Common myeloid progenitor, CD34-positive (primary cell): Measurements from ENCODE around the gene PRKCQ.
"Not testable (repeated sequence)": the region's sequence is repeated elsewhere in the genome, so short reads cannot be mapped to it uniquely, and the experiment has no call there.

Experiments
- CTCF ChIA-PET: fragments of 350-600 bp; sonication (Branson Sonifier 250); formaldehyde crosslinking; loops from one replicate; lab custom pipeline; 2021; ENCODE audit warnings: antibody characterized with exemption; lab: Charles Lee
- POLR2A ChIA-PET: fragments of 350-600 bp; sonication (Branson Sonifier 250); formaldehyde crosslinking; loops from one replicate; lab custom pipeline; 2021; ENCODE audit warnings: antibody characterized with exemption; lab: Charles Lee
- DNase-seq, 3 donors: peaks; one replicate each; pipeline versions ENCODE4 v3.0.0 to v3.0.0-alpha.2; 2013
- H3K27ac ChIP-seq, 2 experiments: 1 replicate in 1 of 2; 2 replicates in 1 of 2; pipeline ENCODE4 v1.7.0; 2013; ENCODE audit warnings: inconsistent platforms in 2 of 2, low read length in 2 of 2, mild to moderate bottlenecking in 2 of 2, low read depth in 1 of 2, moderate library complexity in 1 of 2; ENCODE audit not compliant: severe bottlenecking in 2 of 2, insufficient read depth in 1 of 2, poor library complexity in 1 of 2
- H3K27me3 ChIP-seq, 5 experiments: replicated peaks in 2 of 5; 1 replicate in 3 of 5; 2 replicates in 2 of 5; pipeline versions ENCODE4 v1.6.1 to v1.7.0; 2013; ENCODE audit warnings: low read length in 4 of 5, mild to moderate bottlenecking in 2 of 5, moderate library complexity in 2 of 5, inconsistent platforms in 1 of 5; ENCODE audit not compliant: insufficient read depth in 5 of 5, control insufficient read depth in 4 of 5
- H3K36me3 ChIP-seq, 4 experiments: 1 replicate in 2 of 4; 2 replicates in 2 of 4; pipeline versions ENCODE4 v1.6.1 to v1.7.0; 2013; ENCODE audit warnings: low read length in 3 of 4, control low read depth in 1 of 4, mild to moderate bottlenecking in 1 of 4; ENCODE audit not compliant: control insufficient read depth in 4 of 4, insufficient read depth in 4 of 4
- H3K4me1 ChIP-seq, 4 experiments: 1 replicate in 3 of 4; 2 replicates in 1 of 4; pipeline versions ENCODE4 v1.6.1 to v1.7.1; 2013; ENCODE audit warnings: low read length in 3 of 4, mild to moderate bottlenecking in 3 of 4, control low read depth in 1 of 4, inconsistent platforms in 1 of 4, moderate library complexity in 1 of 4; ENCODE audit not compliant: control insufficient read depth in 4 of 4, insufficient read depth in 4 of 4; ENCODE audit errors: control extremely low read depth in 1 of 4
- H3K4me3 ChIP-seq, 7 experiments: 1 replicate in 4 of 7; 2 replicates in 3 of 7; pipeline versions ENCODE4 v1.5.1 to v1.7.0; 2013; ENCODE audit warnings: mild to moderate bottlenecking in 7 of 7, low read length in 6 of 7, moderate library complexity in 6 of 7, inconsistent platforms in 2 of 7, low read depth in 2 of 7, control low read depth in 1 of 7; ENCODE audit not compliant: insufficient read depth in 4 of 7, control insufficient read depth in 1 of 7; ENCODE audit errors: extremely low read depth in 1 of 7
- H3K9me3 ChIP-seq, 5 experiments: 1 replicate in 4 of 5; 2 replicates in 1 of 5; pipeline versions ENCODE4 v1.6.1 to v1.7.1; 2013; ENCODE audit warnings: low read length in 4 of 5, mild to moderate bottlenecking in 2 of 5, inconsistent platforms in 1 of 5, low read depth in 1 of 5, moderate library complexity in 1 of 5; ENCODE audit not compliant: control insufficient read depth in 4 of 5, insufficient read depth in 2 of 5; ENCODE audit errors: control extremely low read depth in 1 of 5
- WGBS: methylation state at CpG from one replicate; pipeline ENCODE4 v1.1.5; 2013; ENCODE audit not compliant: insufficient coverage; 5-methylcytosine and 5-hydroxymethylcytosine counted together

The PRKCQ gene

GRCh38 chr10:6589287-6590094 lies 9.4 kb upstream of the PRKCQ start:
- DNase-seq, result no peak
- ChIA-PET POLR2A (no interaction called here), CTCF (interaction anchor here (0.8 to 2.1 kb wide), 6 partner anchors 8 to 50 kb away, joined by 3 to 13 read pairs (median 3); partner anchors contain the start of gene PRKCQ)
- peaks cover 3 to 19% (median 13%) of the 10 kb centered on the region in 4 experiments for H3K36me3 ChIP-seq
- 89% methylated on average over 11 of the region's 11 CpGs for WGBS
- H3K27me3 ChIP-seq, result no peaks in the 10 kb centered on the region
- no peak overlapping the region for H3K27ac ChIP-seq
- H3K4me3 ChIP-seq, result no peak overlapping the region
- no peaks in the 10 kb centered on the region for H3K9me3 ChIP-seq
- H3K4me1 ChIP-seq, result peaks cover 6 to 26% (median 13%) of the 10 kb centered on the region in 4 experiments

- no peak overlapping the region for H3K27ac ChIP-seq
- H3K4me1 ChIP-seq, result peaks cover 6 to 26% (median 13%) of the 10 kb centered on the region in 4 experiments
- CTCF ChIA-PET, result interaction anchor here (0.8 to 2.1 kb wide), 7 partner anchors 8 to 56 kb away, joined by 3 to 13 read pairs (median 3); partner anchors contain the start of gene PRKCQ
Observed at GRCh38 chr10:6588845-6589244, 8.8 kb upstream of the PRKCQ start.

GRCh38 chr10:6588082-6588481 lies 8.0 kb upstream of the PRKCQ start:
- CTCF ChIA-PET, result interaction anchor here (0.8 to 2.1 kb wide), 6 partner anchors 7 to 56 kb away, joined by 3 to 13 read pairs (median 3); partner anchors contain the start of gene PRKCQ
- POLR2A ChIA-PET, result no interaction called here
- H3K4me1 ChIP-seq, result peaks cover 6 to 26% (median 12%) of the 10 kb centered on the region in 4 experiments
- 25% methylated on average over 3 of the region's 3 CpGs for WGBS
- H3K4me3 ChIP-seq, result no peak overlapping the region
- peaks cover 13 to 29% (median 23%) of the 10 kb centered on the region in 4 experiments for H3K36me3 ChIP-seq
- H3K27me3 ChIP-seq, result no peaks in the 10 kb centered on the region
- DNase-seq, result no peak
- H3K27ac ChIP-seq, result no peak overlapping the region
- H3K9me3 ChIP-seq, result no peaks in the 10 kb centered on the region

More at GRCh38 chr10:6588845-6589244, 8.8 kb upstream of the PRKCQ start:
- Histone ChIP-seq H3K36me3 (peaks cover 8 to 24% (median 16%) of the 10 kb centered on the region in 4 experiments), H3K4me3 (no peak overlapping the region), H3K27me3 (no peaks in the 10 kb centered on the region), H3K9me3 (no peaks in the 10 kb centered on the region)
- no peak for DNase-seq
- POLR2A ChIA-PET, result no interaction called here
- WGBS, result 100% methylated on average over 2 of the region's 3 CpGs

GRCh38 chr10:6586501-6586900 lies 6.4 kb upstream of the PRKCQ start:
- Histone ChIP-seq H3K27ac (peak overlapping the region in 1 of 2 experiments; percentile 16), H3K4me3 (no peak overlapping the region), H3K27me3 (no peaks in the 10 kb centered on the region), H3K4me1 (peaks cover 5 to 18% (median 8%) of the 10 kb centered on the region in 4 experiments), H3K36me3 (peaks cover 13 to 33% (median 26%) of the 10 kb centered on the region in 4 experiments), H3K9me3 (no peaks in the 10 kb centered on the region)
- POLR2A ChIA-PET, result no interaction called here
- CTCF ChIA-PET, result interaction anchor here (0.9 to 1.2 kb wide), 2 partner anchors 8 to 10 kb away, joined by 3 read pairs; no protein-coding TSS in a partner anchor
- DNase-seq, result no peak
- 100% methylated on average over 2 of the region's 4 CpGs for WGBS

GRCh38 chr10:6583447-6583846 lies 3.4 kb upstream of the PRKCQ start:
- DNase-seq, result no peak
- ChIA-PET CTCF (interaction anchor here (1.1 kb wide), 1 partner anchor 17 kb away, joined by 3 read pairs; no protein-coding TSS in a partner anchor), POLR2A (no interaction called here)
- Histone ChIP-seq H3K27me3 (no peaks in the 10 kb centered on the region), H3K36me3 (peaks cover 10 to 24% (median 21%) of the 10 kb centered on the region in 4 experiments), H3K4me1 (peaks cover 12 to 27% (median 21%) of the 10 kb centered on the region in 4 experiments), H3K4me3 (no peak overlapping the region), H3K27ac (no peak overlapping the region), H3K9me3 (no peaks in the 10 kb centered on the region)
- WGBS, result 80% methylated on average over 2 of the region's 10 CpGs

- H3K4me3 ChIP-seq, DNase-seq, H3K27me3 ChIP-seq, POLR2A ChIA-PET, H3K9me3 ChIP-seq, H3K27ac ChIP-seq: not testable (repeated sequence)
- Histone ChIP-seq H3K4me1 (peaks cover 12 to 32% (median 24%) of the 10 kb centered on the region in 4 experiments), H3K36me3 (peaks cover 10 to 24% (median 21%) of the 10 kb centered on the region in 4 experiments)
- WGBS, result 96% methylated on average over 8 of the region's 8 CpGs
- CTCF ChIA-PET, result interaction anchor here (1.0 to 3.1 kb wide), 4 partner anchors 17 to 84 kb away, joined by 3 to 21 read pairs (median 3); no protein-coding TSS in a partner anchor
Observed at GRCh38 chr10:6582913-6583312, 2.8 kb upstream of the PRKCQ start.
